Stimulated activated CD4-positive, alpha-beta T cell treated with anti-CD3 and anti-CD28 coated beads, Interleukin-2, amount 100 ng/mL, for 48 hours (primary cell): Measurements from ENCODE around the gene UNC13A.
A peak's percentile ranks its signal among the peaks of the same experiment; 100 is the strongest.

Experiments
- DNase-seq, 2 donors: peaks; one replicate each; pipeline ENCODE4 v3.0.0-alpha.2; 2020

Gene UNC13A

DNA sequence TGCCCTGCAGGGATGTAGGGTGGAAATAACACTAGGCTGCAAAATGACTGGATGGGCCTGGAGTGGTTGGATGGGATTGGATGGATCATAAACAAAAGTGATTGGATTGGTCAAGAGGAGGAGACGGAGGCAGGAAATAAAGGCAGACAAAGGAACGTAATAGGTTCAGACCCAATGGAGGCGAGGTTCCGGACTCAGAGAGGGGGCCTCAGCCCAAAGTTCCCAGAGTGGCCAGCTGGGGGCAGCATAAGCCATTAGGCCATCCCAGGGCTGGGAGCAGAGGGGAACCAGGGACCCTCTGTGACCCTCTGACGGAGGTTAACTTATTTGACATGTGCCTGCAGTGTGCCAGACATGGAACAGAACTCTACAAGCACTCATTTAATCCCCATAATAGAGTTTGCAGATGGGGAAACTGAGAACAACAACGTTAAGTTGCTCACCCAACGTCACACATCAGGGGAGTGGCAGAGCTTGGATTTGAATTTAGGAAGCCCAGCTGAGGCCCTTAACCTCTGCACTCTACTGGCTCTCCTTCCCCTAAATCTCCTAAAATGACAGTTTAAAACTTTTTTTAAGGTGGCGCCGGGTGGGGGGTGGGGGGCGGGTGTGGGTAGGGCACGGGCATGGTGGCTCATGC, 15.8 kb upstream of the UNC13A start:
- peak; percentile 71 to 77 for DNase-seq

DNA sequence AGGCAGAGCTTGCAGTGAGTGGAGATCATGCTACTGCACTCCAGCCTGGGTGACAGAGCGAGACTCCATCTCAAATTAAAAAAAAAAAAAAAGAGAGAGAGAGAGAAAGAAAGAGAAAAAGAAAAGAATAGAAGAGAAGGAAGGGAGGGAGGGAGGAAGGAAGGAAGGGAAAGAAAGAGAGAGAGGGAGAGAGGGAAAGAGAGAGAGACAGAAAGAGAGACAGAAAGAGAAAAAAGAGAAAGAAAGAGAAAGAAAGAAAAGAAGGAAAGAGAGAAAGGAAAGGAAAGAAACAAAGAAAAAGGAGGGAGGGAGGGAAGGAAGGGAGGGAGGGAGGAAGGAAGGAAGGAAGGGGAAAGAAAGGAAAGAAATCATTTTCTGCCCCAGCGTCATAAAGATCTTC, 7.0 kb upstream of the UNC13A start:
- DNase-seq = no peak

DNA sequence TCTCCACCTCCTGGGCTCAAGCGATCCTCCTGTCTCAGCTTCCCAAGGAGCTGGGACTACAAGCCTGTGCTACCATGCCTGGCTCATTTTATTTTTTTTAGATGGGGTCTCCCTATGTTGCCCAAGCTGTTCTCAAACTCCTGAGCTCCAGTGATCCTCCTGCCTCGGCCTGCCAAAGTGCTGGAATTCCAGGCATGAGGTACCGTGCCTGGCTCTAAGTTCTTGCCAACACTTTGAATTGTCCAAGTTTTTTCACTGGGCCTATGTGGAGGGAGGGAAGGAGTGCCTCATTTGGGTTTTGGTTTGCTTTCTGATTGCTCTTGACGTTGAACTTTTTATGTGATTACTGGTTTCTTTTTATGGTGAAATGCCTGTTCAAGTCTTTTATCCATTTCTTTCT, 4.4 kb upstream of the UNC13A start:
- no peak for DNase-seq

DNA sequence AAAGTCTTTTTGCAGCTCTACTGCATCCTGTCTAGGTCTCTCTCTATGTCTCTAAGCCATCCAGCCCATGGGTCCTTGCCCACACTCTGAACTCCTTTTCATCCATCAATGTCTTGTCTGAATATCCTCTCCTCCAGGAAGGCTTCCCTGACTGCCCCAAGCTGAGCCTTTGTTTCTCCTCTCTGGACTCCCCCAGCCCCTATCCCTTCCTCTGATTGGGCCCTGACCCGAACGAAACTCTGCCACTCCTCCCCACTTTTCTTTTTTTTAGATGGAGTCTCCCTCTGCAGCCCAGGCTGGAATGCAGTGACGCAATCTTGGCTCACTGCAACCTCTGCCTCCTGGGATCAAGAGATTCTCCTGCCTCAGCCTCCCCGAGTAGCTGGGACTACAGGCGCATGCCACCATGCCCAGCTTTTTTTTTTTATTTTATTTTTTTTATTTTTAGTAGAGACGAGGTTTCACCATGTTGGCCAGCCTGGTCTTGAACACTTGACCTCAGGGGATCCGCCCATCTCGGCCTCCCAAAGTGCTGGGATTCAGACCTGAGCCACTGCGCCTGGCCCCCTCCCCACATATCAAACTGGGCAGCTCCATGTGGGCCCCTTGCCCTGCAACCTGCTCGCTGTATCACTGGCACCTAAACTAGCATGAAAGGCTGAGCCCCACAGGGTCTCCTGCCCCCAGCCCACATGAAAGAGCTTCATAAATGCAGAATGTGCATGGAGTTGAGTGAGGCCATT, 870 bp upstream of the UNC13A start:
- DNase-seq = no peak

DNA sequence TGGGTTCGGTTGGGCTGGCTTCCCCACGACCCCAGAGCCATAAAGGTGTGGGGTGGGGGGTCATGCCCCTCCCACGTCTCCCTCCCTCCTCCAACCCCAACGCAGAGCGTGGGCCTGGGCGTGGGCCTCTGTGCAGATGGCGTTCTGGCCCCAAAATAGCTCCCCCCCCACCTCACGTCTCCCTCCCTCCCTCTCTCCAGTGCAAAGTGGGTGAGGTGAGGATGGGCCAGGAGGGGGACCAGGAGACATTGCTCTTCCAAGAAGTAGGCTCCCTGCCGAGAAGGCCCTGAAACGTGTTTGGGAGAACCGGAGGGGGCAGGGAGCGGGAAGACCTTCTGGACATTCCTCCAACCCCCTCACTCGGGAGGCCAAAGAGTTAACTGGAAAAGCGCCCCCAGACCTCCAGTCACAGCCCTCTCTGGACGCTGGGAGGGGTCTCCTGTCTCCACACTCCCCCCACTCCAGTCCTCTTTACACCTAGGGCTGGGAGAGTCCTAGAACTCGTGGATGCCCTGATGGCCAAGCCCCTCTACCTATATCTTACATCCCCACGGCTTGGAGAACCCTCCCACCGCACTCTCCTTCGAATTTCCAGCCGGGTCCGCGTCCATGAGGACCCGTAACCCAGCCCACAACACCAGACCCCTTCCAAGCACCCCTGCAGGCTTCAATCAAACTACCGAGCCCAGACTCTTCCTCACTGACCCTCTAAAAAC, 855 bp downstream of the UNC13A start:
- no peak for DNase-seq

DNA sequence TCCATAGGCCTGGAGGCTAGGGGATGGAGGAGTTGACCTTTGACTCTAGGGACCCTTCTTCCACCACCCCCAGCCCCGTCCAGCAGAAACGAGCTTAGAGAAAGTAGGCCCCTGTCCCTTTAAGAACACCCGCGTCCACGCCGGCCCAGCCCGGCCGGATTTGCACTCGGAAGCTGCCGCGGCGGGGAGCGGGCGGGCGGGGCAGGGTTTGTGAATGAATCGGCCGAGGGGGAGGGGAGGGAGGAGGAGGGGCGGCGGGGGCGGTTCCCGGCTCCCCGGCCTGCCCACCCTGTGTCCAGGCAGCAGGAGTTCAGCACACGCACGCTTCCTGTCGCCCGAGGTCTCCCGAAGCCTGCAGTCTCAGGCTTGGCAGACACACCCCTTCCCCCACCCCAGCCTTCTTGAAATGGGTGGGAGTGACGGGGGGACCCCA, 1.5 kb downstream of the UNC13A start:
- DNase-seq = no peak

DNA sequence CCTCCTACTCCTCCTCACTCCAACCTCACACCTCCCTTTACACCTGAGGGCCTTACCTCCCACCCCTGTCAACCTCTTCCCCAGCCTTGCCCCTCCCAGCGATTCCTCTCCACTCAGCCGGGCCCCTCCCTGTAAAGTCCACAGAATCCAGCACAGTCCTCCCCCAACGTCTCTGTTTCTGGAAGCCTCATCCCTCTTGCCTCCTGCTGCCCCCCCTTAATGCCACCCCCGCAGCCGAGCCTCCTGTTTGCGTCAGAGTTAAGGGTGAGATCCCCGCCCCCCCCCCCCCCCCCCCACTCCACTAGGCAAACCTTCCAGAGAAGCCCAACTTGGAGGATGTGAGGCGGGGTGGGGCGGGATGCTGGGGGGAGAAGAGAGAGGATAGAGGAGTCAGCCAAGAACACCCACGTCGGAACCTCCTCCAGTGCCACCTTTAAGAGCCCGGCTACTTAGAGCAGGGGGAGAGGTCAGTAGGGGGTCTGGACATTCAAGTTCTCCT, 2.1 kb downstream of the UNC13A start:
- no peak for DNase-seq

DNA sequence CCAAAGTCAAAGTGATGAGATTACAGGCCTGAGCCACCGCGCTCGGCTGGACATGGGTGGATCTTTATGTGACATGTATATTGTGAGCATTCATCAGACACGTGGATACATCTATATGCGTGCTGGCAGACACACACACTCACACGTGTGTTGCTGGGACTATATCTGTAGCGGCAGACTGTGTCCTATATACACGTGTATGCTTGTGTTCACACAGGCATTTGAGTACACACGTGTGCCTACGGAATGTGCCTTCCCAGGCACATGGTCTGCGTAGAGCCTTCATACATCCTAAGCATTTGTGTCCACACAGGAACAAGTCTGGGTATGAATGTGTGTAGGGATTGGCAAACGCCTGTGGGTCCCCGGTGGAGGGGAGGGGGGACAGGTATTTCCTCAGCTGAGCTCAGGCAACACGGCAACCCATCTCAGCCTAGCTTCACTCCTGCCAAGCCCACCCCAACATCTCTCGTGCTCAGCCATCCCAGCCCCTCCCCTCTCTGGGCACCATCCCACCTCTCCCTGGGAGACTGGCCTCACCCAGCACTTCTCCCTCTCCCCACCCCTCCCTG, 2.6 kb downstream of the UNC13A start:
- no peak for DNase-seq

DNA sequence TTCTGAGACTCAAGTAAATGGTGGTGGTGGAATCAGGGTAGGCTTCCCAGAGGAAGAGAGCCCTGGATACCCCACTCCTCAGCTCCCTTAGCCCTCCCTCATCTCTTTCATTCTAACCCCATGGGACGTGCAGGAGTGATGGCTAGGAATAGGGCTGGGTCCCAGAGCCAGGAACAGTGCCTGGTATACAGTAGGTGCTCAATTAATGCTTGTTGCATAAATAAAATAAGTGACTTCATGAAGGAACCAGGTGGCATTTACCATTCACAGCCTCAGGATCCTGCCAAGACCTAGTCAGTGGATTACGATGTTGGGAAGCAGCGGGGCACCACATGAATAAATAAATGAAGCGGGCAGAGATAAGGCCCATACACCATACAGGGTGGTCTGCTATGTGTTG, 3.9 kb downstream of the UNC13A start:
- no peak for DNase-seq

DNA sequence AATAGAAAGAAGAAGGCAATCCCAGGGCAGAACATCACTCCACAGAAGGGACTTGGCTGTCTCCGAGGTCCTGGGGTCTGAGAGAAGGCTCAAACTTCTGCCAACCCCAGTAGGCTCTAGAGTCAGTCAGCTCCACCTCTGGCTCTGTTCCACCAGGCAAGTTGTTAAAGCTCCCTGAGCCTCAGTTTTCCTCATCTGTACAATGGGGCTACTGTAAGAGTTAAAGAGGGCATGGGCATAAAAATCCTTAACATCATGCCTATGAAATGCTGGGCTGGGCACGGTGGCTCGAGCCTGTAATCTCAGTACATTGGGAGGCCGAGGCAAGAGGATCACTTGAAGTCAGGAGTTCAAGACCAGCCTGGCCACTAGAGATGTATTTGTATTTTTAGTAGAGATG, 5.1 kb downstream of the UNC13A start:
- no peak for DNase-seq

DNA sequence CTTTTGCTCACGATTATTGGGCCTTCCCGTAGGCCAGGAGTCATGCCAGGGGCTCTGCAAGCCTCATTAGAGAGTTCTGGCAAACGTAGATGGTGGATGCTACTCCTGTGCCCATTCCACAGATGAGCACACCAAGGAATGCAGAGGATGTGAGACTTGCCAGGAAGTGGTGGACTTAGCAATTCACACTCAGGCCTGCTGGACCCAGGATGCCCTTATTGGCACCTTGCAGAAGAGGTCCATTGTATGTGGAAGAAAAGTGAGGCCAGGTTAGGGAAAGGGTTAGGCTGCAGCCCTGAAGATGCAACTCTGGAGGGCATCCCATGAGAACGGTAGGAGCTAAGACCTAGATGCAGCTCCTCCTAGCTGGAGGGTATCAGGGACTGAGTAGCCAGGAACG, 5.9 kb downstream of the UNC13A start:
- no peak for DNase-seq

DNA sequence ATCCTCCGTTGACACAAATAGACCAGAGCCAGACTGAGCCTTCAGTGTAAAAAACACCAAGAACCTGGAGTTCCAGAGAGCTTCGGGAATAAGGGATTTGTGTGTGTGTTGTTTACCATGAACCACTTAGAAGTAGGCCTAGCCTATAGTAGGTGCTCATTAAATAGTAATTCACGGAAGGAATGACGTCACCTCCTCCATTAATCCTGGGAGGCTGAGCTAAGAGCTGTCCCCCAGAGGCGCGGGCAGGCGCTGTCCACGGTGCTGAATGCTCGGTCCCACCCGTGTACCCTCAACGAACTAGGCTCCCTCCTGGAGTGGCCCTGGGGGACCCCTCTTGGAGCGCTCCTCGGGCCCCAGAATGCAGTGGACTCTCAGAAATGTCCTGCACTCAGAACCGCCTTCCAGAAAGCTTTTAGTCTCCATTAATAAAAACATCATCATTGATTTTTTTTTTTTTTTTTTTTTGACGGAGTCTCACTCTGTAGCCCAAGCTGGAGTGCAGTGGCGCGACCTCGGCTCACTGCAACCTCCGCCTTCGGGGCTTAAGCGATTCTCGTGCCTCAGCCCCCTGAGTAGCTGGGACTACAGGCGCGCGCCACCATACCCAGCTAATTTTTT, 6.5 kb downstream of the UNC13A start:
- peak; percentile 11 to 23 for DNase-seq

DNA sequence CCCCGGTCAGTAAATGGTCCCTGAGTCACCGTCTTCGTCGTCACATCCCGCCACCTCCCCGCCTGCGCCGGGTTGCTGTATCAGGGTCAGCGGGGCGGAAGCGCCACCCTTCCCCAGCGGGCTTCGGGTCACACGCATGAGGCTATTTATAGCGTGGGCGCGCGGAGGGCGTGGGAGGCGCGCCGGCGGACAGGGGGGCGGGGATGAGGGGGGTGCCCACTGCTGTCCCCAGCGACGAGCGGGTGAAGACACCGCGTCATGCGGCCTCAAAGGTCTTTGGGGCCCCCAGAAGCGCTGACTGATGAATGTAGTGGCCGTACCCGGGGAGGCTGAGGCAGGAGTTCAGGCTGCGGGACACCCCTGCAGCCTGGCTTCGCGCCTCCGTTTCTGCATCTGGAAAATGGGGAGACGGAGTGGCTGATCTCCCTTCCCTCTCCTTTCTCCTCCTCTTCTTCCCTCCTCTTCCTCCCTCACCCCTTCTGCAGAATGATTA, 7.9 kb downstream of the UNC13A start:
- peak; percentile 17 to 27 for DNase-seq

DNA sequence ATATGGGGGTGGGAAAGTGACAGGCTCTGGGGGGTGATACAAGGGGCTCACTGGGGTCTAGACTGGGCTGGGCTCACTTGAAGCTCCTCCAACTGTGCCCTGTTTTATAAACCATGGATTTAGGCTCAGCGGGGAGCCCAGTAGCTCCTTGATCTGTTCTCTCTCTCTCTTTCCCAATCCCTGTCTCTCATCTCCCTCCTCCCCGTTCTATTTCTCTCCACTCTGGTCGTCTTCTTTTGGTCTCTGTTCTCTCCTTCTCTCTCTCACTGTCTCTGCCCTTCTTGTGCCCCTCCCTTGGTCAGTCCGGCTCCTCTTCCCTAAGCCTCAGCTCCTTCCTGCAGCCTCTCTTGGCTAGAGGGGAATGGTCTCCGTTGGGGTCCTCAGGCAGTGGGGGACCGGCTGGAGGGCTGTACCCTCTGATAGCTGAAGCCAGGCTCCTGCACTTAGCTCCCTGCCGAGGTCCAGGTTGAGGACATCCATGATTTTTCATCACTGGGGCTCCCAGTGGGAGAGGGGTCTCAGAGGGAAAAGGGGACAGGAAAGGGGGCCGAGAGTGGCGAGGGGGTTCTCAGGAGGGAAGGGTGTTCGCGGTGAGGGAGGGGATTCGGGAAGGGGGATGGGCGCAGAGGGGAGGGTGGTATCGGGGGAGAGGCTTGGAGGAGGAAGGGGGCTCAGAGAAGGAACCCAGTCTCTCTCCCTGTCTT, 8.5 kb downstream of the UNC13A start:
- no peak for DNase-seq

DNA sequence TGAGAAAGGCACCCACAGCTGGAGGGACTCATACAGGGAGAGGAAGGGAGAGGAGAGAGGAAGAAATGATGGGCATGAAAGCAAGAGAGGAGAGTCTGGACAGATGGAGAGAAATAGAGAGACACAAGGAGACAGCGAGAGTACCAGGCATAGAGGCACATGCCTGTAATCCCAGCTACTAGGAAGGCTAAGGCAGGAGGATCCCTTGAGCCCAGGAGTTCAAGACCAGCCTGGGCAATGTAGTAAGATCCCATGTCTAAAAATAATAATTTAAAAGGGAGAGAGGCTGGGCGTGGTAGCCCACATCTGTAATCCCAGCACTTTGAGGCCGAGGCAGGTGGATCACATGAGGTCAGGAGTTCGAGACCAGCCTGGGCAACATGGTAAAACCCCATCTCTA, 9.3 kb downstream of the UNC13A start:
- DNase-seq = no peak

DNA sequence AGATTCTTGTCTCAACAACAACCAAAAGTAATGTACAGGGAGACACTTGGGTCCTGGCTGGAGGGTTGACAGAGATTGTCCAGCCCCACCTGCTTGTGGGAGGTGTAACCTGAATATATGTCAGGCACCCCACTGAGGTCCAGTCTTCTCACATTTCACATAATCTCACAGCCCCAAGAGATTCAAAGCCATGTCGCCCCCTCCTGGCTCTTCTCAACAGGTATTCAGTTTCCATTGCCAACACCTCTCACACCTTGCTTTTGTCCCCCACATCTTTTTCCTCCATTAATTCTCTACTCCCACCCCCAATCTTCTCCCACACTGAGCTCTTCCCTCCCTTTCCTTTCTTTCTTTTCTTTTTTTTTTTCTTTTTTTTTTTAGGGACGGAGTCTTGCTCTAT, 11.2 kb downstream of the UNC13A start:
- no peak for DNase-seq

DNA sequence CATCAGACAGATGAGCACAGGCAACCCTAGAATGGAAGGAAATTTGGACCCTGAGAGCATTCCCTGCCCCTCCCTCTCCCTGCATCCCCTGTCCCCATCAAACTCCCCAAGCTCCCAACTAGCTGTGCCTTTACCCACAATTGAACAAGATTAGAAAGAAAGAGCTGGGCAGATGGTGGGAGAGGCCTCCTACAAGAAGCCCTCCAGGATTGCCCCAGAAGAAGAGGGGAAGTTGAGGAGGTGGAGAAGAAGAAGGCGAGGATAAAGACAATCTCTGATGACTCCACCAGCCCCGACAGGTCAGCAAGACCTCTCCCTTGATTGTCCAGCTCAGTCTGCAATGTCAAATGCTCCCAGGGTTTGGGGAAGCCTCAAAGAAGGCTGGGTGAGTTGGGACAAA, 11.9 kb downstream of the UNC13A start:
- DNase-seq = no peak

DNA sequence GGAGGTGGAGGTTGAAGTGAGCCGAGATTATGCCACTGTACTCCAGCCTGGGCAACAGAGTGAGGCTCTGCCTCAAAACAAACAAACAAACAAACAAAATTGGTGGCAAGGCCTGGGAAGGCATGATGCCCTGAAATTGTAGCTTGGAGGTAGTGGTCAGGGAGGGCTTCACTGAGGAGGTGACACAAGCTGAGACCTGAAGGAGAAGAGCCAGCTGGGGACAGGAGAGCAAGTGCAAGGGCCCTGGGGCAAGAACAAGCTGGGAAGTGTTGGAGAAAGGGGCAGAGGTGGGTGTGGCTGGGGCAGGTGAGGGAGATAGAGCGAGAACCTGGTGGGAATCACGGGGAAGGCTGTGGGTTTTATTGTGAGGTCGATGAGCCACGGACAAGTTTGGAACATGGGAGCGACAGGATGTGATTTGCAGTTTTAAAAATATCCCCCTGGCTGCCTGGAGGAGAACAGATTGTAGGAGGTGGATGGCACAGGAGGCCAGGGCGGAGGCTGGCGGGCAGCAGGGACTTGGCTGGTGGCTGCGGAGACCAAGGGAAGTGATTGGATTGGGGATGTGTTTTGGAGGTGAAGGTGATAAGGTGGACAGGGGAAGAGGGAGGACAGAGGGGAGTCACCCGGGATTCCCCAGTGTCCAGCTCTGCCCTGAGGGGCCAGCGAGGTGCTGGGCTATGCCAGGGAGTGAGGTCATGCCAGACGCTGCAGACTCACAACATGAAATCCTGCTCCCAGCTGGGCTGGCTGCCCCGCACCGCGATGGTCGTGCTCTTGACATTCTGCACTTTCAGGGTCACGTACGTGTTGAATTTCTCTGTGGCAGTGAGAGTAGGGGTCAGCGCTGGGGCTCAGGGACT, 14.0 kb downstream of the UNC13A start:
- DNase-seq = no peak

DNA sequence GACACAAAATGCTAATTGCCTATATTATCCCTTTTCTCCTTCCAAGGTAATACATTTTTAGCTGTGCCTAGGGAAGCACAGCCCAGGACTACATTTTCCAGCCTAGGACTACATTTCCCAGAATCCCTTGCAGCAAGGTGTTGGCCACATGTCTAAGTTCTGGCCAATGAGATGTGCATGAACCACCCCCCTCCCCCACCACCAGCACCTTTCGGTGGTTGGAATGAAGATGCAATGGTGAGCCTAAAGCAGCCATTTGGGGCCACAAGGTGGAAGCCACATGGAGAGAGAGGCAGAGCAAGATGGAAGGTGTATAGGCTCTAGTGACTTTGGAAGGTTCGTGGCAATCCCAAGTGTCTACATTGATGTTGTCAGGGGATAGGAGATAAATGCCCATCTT, 16.2 kb downstream of the UNC13A start:
- peak in 1 of 2 donors; percentile 23 for DNase-seq

DNA sequence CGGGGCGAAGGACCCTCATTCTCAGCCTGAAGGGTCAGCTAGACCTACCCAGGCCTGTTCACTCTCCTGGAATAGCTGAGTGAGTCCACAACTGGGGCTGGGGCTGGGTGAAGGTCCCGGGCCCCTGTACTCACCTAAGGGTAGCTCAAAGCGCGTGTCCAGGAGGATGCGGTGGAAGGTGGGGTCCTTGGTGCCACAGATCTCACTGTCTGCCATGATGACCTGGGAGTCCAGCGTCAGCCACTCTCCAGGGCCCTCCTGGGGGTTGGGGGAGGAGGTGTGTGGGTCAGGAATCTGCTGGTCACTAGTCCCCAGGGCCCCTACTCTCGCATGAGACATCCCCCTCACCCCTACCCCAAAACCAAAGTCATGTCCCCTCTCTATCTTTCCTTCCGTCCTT, 18.7 kb downstream of the UNC13A start:
- no peak for DNase-seq

DNA sequence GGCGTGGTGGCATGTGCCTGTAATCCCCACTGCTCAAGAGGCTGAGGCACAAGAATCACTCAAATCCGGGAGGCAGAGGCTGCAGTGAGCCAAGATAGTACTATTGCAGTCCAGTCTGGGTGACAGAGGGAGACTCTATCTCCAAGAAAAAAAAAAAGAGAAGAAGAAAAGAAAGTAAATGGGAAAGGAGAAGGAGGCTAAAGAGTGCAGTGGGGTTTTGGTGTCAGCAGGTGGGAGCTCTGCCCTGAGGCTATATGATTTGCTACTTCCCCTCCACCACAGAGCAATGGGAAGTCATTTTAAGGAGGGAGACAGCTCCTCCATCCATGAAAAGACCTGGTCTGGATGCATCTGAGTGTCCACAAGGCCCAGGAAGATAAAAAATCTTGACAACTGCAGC, 23.1 kb downstream of the UNC13A start:
- DNase-seq = no peak
